BLaER1 treated with 17β-estradiol and CSF1 and Interleukin-3, amounts not matched to agents 10 nM and 100 nM (cell line): ENCODE measurements around the gene TMEM88.

Source experiments
- H3K27ac ChIP-seq, 11 experiments: shearing (Covaris generic); formaldehyde crosslinking; 2 replicates each; pipeline ENCODE4 v1.8.1; 2022
- H3K27me3 ChIP-seq, 11 experiments: shearing (Covaris generic); formaldehyde crosslinking; 2 replicates each; pipeline ENCODE4 v1.8.1; 2022
- H3K36me3 ChIP-seq, 11 experiments: shearing (Covaris generic); formaldehyde crosslinking; 2 replicates each; pipeline ENCODE4 v1.8.1; 2022
- H3K4me1 ChIP-seq, 10 experiments: shearing (Covaris generic); formaldehyde crosslinking; 2 replicates each; pipeline ENCODE4 v1.8.1; 2022
- H3K4me2 ChIP-seq, 11 experiments: shearing (Covaris generic); formaldehyde crosslinking; 2 replicates each; pipeline ENCODE4 v1.8.1; 2022
- H3K4me3 ChIP-seq, 10 experiments: shearing (Covaris generic); formaldehyde crosslinking; 2 replicates each; pipeline ENCODE4 v1.8.1; 2022
- H3K9ac ChIP-seq, 11 experiments: shearing (Covaris generic); formaldehyde crosslinking; 2 replicates each; pipeline ENCODE4 v1.8.1; 2022
- H3K9me3 ChIP-seq, 11 experiments: shearing (Covaris generic); formaldehyde crosslinking; replicated peaks in 1 of 11; 2 replicates each; pipeline ENCODE4 v1.8.1; 2022
- H4K20me1 ChIP-seq, 11 experiments: shearing (Covaris generic); formaldehyde crosslinking; 2 replicates each; pipeline ENCODE4 v1.8.1; 2022
- Cebpa-rat ChIP-seq, 11 experiments: shearing (Covaris generic); IDR thresholded peaks; 2 replicates each; pipeline ENCODE4 v1.8.1; 2022

TMEM88 gene

GRCh38 chr17:7903154-7904103 lies 48.6 kb downstream of the TMEM88 start:
- H3K9ac ChIP-seq = peak overlapping the region in 2 of 11 experiments; percentile 4 to 9; a peak in 1 of 22 replicates
- peaks cover 0 to 8% (median 0%) of the 10 kb centered on the region in 10 experiments; a peak in 2 of 20 replicates for H3K4me1 ChIP-seq
- no peak overlapping the region for H3K4me2 ChIP-seq
- peaks cover 0 to 96% (median 38%) of the 10 kb centered on the region in 11 experiments; a peak in 16 of 22 replicates for H4K20me1 ChIP-seq
- TF ChIP-seq Cebpa-rat (IDR thresholded peaks at IDR 0.05) = no peak
- H3K4me3 ChIP-seq = no peak overlapping the region
- H3K27ac ChIP-seq = no peak overlapping the region
- H3K27me3 ChIP-seq = no peaks in the 10 kb centered on the region
- peaks cover 100% of the 10 kb centered on the region in 11 experiments for H3K36me3 ChIP-seq
- no peaks in the 10 kb centered on the region for H3K9me3 ChIP-seq
